Amniotic epithelial cell (primary cell): Measurements from ENCODE around the gene CTSV.
"Not testable (repeated sequence)": the region's sequence is repeated elsewhere in the genome, so short reads cannot be mapped to it uniquely, and the experiment has no call there.

Experiments used
- DNase-seq: peaks from one replicate; pipeline ENCODE4 v3.0.0-alpha.2; 2010; ENCODE audit warnings: low read depth

CTSV gene

GRCh38 chr9:97038611-97039513 is at the start of gene CTSV:
CTSV (minus strand) TSS chr9:97039142; CDS start chr9:97038043, 1,099 bp downstream.
- peak; percentile 68 for DNase-seq

- peak; percentile 6 for DNase-seq
Observed at GRCh38 chr9:97087668-97088215, 48.8 kb upstream of the CTSV start.

GRCh38 chr9:97084562-97084991 is 45.6 kb upstream of the CTSV start:
- DNase-seq = not testable (repeated sequence)

- DNase-seq = no peak
Observed at GRCh38 chr9:97078362-97078761, 39.4 kb upstream of the CTSV start.

- DNase-seq = no peak
Observed at GRCh38 chr9:97077452-97078295, 38.7 kb upstream of the CTSV start.

- DNase-seq = not testable (repeated sequence)
Observed at GRCh38 chr9:97076731-97077451, 37.9 kb upstream of the CTSV start.

GRCh38 chr9:97076238-97076637 is 37.3 kb upstream of the CTSV start:
- DNase-seq = no peak

GRCh38 chr9:97075289-97075985 is 36.5 kb upstream of the CTSV start:
- no peak for DNase-seq

GRCh38 chr9:97073506-97073905 is 34.6 kb upstream of the CTSV start:
- no peak for DNase-seq

- DNase-seq = peak; percentile 2
Observed at GRCh38 chr9:97072285-97072776, 33.4 kb upstream of the CTSV start.

GRCh38 chr9:97070325-97070724 is 31.4 kb upstream of the CTSV start:
- not testable (repeated sequence) for DNase-seq

GRCh38 chr9:97067490-97067889 is 28.5 kb upstream of the CTSV start:
- DNase-seq = no peak

GRCh38 chr9:97064176-97064575 is 25.2 kb upstream of the CTSV start:
- no peak for DNase-seq

- DNase-seq = no peak
Observed at GRCh38 chr9:97060796-97061195, 21.9 kb upstream of the CTSV start.

GRCh38 chr9:97059626-97060025 is 20.7 kb upstream of the CTSV start:
- no peak for DNase-seq

- DNase-seq = no peak
Observed at GRCh38 chr9:97057651-97058050, 18.7 kb upstream of the CTSV start.

- DNase-seq = not testable (repeated sequence)
Observed at GRCh38 chr9:97055891-97056290, 16.9 kb upstream of the CTSV start.

- no peak for DNase-seq
Observed at GRCh38 chr9:97053717-97054116, 14.8 kb upstream of the CTSV start.

GRCh38 chr9:97052735-97053134 is 13.8 kb upstream of the CTSV start:
- no peak for DNase-seq

GRCh38 chr9:97046228-97046627 is 7.3 kb upstream of the CTSV start:
- DNase-seq = peak; percentile 20

GRCh38 chr9:97045300-97045699 is 6.4 kb upstream of the CTSV start:
- no peak for DNase-seq
